ENCODE measurements around the gene HMGA1.

The HMGA1 gene

GRCh38 chr6:34207695-34208443 is 28.8 kb upstream of the HMGA1 start:
- TF ChIP-seq CTCF (IDR thresholded peaks at IDR 0.05) = no peak

GRCh38 chr6:34213772-34214171 is 22.9 kb upstream of the HMGA1 start:
- no peak for TF ChIP-seq CTCF (IDR thresholded peaks at IDR 0.05)

- TF ChIP-seq CTCF (IDR thresholded peaks at IDR 0.05) = no peak
These were observed 18.0 kb upstream of the HMGA1 start for GRCh38 chr6:34218691-34219090.

GRCh38 chr6:34223381-34223955 is 13.2 kb upstream of the HMGA1 start:
- TF ChIP-seq CTCF (IDR thresholded peaks at IDR 0.05) = no peak

- TF ChIP-seq CTCF (IDR thresholded peaks at IDR 0.05) = no peak
These were observed 12.4 kb upstream of the HMGA1 start for GRCh38 chr6:34223956-34224940.

GRCh38 chr6:34225551-34225950 is 11.1 kb upstream of the HMGA1 start:
- TF ChIP-seq CTCF (IDR thresholded peaks at IDR 0.05) = no peak

- no peak for TF ChIP-seq CTCF (IDR thresholded peaks at IDR 0.05)
These were observed 10.6 kb upstream of the HMGA1 start for GRCh38 chr6:34226066-34226465.
